Stomach (tissue), 4 donors: ENCODE measurements around the gene CLMP.

ENCODE experiments used
- EP300 ChIP-seq: sonication (generic); formaldehyde crosslinking; IDR thresholded peaks from one replicate; pipeline ENCODE4 v1.6.1; 2017; ENCODE audit warnings: antibody characterized with exemption
- POLR2A ChIP-seq, 4 donors: fragments of 450-650 bp; IDR thresholded peaks; one replicate each; pipeline ENCODE4 v1.6.1; 2016; ENCODE audit warnings: antibody characterized with exemption in 4 of 4, control low read depth in 2 of 4, mild to moderate bottlenecking in 1 of 4, moderate library complexity in 1 of 4
- POLR2AphosphoS5 ChIP-seq, 3 donors: sonication (generic); formaldehyde crosslinking; IDR thresholded peaks; one replicate each; pipeline ENCODE4 v1.6.1; 2016; ENCODE audit warnings: antibody characterized with exemption in 3 of 3
- TF ChIP-seq, protein P1 (sequence below), 7 experiments: fragments of 450-650 bp in 4 of 7; fragments of 200-600 bp in 3 of 7; sonication (generic) in 3 of 7; IDR thresholded peaks; one replicate each; pipeline ENCODE4 v1.5.1; 2016 to 2019; ENCODE audit warnings: antibody characterized with exemption in 7 of 7, control low read depth in 2 of 7, mild to moderate bottlenecking in 1 of 7

DNA sequence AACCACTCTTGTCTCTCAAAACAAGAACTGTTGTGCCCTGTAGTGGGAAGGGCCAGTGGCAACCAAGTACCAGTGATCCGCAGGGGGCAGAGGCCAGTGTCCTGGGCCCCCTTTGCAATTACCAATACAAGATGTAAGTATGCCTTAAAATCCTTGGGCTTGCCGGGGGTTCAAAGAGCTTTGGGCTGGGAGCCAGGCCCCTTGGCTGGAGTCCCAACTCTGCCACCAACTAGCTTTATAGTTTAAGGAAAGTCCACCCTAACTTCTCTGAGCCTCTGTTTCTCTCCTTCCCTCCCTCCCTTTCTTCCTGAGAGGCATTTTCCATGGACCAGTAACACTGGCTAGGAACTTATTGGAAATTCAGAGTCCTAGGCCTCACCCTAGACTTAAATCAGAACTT lies 15.5 kb downstream of the CLMP start:
- TF ChIP-seq, protein P1, sequence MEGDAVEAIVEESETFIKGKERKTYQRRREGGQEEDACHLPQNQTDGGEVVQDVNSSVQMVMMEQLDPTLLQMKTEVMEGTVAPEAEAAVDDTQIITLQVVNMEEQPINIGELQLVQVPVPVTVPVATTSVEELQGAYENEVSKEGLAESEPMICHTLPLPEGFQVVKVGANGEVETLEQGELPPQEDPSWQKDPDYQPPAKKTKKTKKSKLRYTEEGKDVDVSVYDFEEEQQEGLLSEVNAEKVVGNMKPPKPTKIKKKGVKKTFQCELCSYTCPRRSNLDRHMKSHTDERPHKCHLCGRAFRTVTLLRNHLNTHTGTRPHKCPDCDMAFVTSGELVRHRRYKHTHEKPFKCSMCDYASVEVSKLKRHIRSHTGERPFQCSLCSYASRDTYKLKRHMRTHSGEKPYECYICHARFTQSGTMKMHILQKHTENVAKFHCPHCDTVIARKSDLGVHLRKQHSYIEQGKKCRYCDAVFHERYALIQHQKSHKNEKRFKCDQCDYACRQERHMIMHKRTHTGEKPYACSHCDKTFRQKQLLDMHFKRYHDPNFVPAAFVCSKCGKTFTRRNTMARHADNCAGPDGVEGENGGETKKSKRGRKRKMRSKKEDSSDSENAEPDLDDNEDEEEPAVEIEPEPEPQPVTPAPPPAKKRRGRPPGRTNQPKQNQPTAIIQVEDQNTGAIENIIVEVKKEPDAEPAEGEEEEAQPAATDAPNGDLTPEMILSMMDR (IDR thresholded peaks at IDR 0.05), result no peak
- no peak for TF ChIP-seq POLR2A (IDR thresholded peaks at IDR 0.05)
- no peak for TF ChIP-seq EP300
- TF ChIP-seq POLR2AphosphoS5 (IDR thresholded peaks at IDR 0.05), result no peak
